IgD-negative memory B cell (primary cell): ENCODE measurements around the gene RNF150. TPM values are rescaled to one million over a fixed set of nuclear protein-coding genes. Genes with fewer than 3 reads are reported as not detected.
A peak's percentile ranks its signal among the peaks of the same experiment; 100 is the strongest.

Source experiments
- H3K27ac Mint-ChIP-seq, 3 donors: one replicate each; pipeline ENCODE4 v1.8.0; 2020 to 2022; ENCODE audit warnings: mild to moderate bottlenecking in 3 of 3, mixed read lengths in 3 of 3, moderate library complexity in 1 of 3
- H3K27me3 Mint-ChIP-seq: one replicate; pipeline ENCODE4 v1.8.0; 2021; ENCODE audit warnings: mixed read lengths
- H3K36me3 Mint-ChIP-seq: one replicate; pipeline ENCODE4 v1.8.0; 2020; ENCODE audit warnings: mild to moderate bottlenecking, mixed read lengths
- H3K4me1 Mint-ChIP-seq, 3 donors: one replicate each; pipeline ENCODE4 v1.8.0; 2020 to 2022; ENCODE audit warnings: mixed read lengths in 3 of 3, mild to moderate bottlenecking in 1 of 3
- H3K4me3 Mint-ChIP-seq, 4 donors: one replicate each; pipeline ENCODE4 v1.8.0; 2020 to 2022; ENCODE audit warnings: mild to moderate bottlenecking in 4 of 4, mixed read lengths in 4 of 4, moderate library complexity in 3 of 4
- H3K9me3 Mint-ChIP-seq, 3 donors: one replicate each; pipeline ENCODE4 v1.8.0; 2020 to 2021; ENCODE audit warnings: mixed read lengths in 3 of 3, mild to moderate bottlenecking in 1 of 3
- polyA plus RNA-seq: library from polyadenylated mRNA; unstranded; fragments of 300-500 nt; fragmentation: Illumina TruSeq; gene quantifications from one replicate; pipeline ENCODE4 v1.2.3, GENCODE V29; 2021

Gene RNF150
- polyA plus RNA-seq, 1 donor from 2014 or later = not detected

- peaks cover 3% of the 10 kb centered on the region for H3K27me3 Mint-ChIP-seq
- H3K4me1 Mint-ChIP-seq = no peaks in the 10 kb centered on the region
- H3K4me3 Mint-ChIP-seq = no peak overlapping the region
- no peaks in the 10 kb centered on the region for H3K36me3 Mint-ChIP-seq
- peaks cover 0 to 1% (median 0%) of the 10 kb centered on the region in 3 donors for H3K9me3 Mint-ChIP-seq
- no peak overlapping the region for H3K27ac Mint-ChIP-seq
Observed at GRCh38 chr4:141142423-141142822, 9.2 kb upstream of the RNF150 start.

- no peaks in the 10 kb centered on the region for H3K9me3 Mint-ChIP-seq
- no peaks in the 10 kb centered on the region for H3K4me1 Mint-ChIP-seq
- H3K27me3 Mint-ChIP-seq = peaks cover 12% of the 10 kb centered on the region
- no peaks in the 10 kb centered on the region for H3K36me3 Mint-ChIP-seq
- no peak overlapping the region for H3K4me3 Mint-ChIP-seq
- no peak overlapping the region for H3K27ac Mint-ChIP-seq
Observed at GRCh38 chr4:141140391-141141200, 7.3 kb upstream of the RNF150 start.

- Mint-ChIP-seq H3K36me3 (no peaks in the 10 kb centered on the region), H3K9me3 (no peaks in the 10 kb centered on the region), H3K27me3 (peaks cover 48% of the 10 kb centered on the region), H3K27ac (no peak overlapping the region), H3K4me3 (peak overlapping the region; percentile 24 to 94 (median 56)), H3K4me1 (peaks cover 6 to 11% (median 8%) of the 10 kb centered on the region in 3 donors)
Observed at GRCh38 chr4:141133999-141134995, 1.0 kb upstream of the RNF150 start.

GRCh38 chr4:141132709-141133145 lies 542 bp downstream of the RNF150 start:
- peaks cover 48% of the 10 kb centered on the region for H3K27me3 Mint-ChIP-seq
- peaks cover 6 to 11% (median 8%) of the 10 kb centered on the region in 3 donors for H3K4me1 Mint-ChIP-seq
- no peak overlapping the region for H3K27ac Mint-ChIP-seq
- H3K36me3 Mint-ChIP-seq = no peaks in the 10 kb centered on the region
- peak overlapping the region in 2 of 4 donors; percentile 49 to 61 for H3K4me3 Mint-ChIP-seq
- no peaks in the 10 kb centered on the region for H3K9me3 Mint-ChIP-seq

- H3K4me3 Mint-ChIP-seq = peak overlapping the region; percentile 50 to 61 (median 59)
- peaks cover 51% of the 10 kb centered on the region for H3K27me3 Mint-ChIP-seq
- no peaks in the 10 kb centered on the region for H3K9me3 Mint-ChIP-seq
- peaks cover 6 to 11% (median 8%) of the 10 kb centered on the region in 3 donors for H3K4me1 Mint-ChIP-seq
- no peak overlapping the region for H3K27ac Mint-ChIP-seq
- no peaks in the 10 kb centered on the region for H3K36me3 Mint-ChIP-seq
Observed at GRCh38 chr4:141132072-141132708, 1.1 kb downstream of the RNF150 start.

- no peak overlapping the region for H3K27ac Mint-ChIP-seq
- H3K9me3 Mint-ChIP-seq = no peaks in the 10 kb centered on the region
- no peaks in the 10 kb centered on the region for H3K36me3 Mint-ChIP-seq
- peaks cover 47% of the 10 kb centered on the region for H3K27me3 Mint-ChIP-seq
- H3K4me1 Mint-ChIP-seq = peaks cover 6 to 11% (median 8%) of the 10 kb centered on the region in 3 donors
- peak overlapping the region; percentile 34 to 60 (median 54) for H3K4me3 Mint-ChIP-seq
Observed at GRCh38 chr4:141131723-141132071, 1.6 kb downstream of the RNF150 start.

GRCh38 chr4:141130947-141131605 lies 2.2 kb downstream of the RNF150 start:
- Mint-ChIP-seq H3K9me3 (no peaks in the 10 kb centered on the region), H3K27ac (no peak overlapping the region), H3K4me3 (peak overlapping the region in 2 of 4 donors; percentile 50 to 58), H3K4me1 (peaks cover 6 to 11% (median 8%) of the 10 kb centered on the region in 3 donors), H3K27me3 (peaks cover 46% of the 10 kb centered on the region), H3K36me3 (no peaks in the 10 kb centered on the region)

GRCh38 chr4:141127884-141128283 lies 5.4 kb downstream of the RNF150 start:
- Mint-ChIP-seq H3K36me3 (no peaks in the 10 kb centered on the region), H3K27me3 (peaks cover 24% of the 10 kb centered on the region), H3K4me3 (no peak overlapping the region), H3K4me1 (peaks cover 0 to 2% (median 0%) of the 10 kb centered on the region in 3 donors), H3K9me3 (no peaks in the 10 kb centered on the region), H3K27ac (no peak overlapping the region)

- Mint-ChIP-seq H3K27ac (no peak overlapping the region), H3K9me3 (no peaks in the 10 kb centered on the region), H3K4me3 (no peak overlapping the region), H3K4me1 (no peaks in the 10 kb centered on the region), H3K36me3 (no peaks in the 10 kb centered on the region), H3K27me3 (peaks cover 18% of the 10 kb centered on the region)
Observed at GRCh38 chr4:141126769-141127168, 6.5 kb downstream of the RNF150 start.

GRCh38 chr4:141124224-141124623 lies 9.0 kb downstream of the RNF150 start:
- Mint-ChIP-seq H3K4me1 (no peaks in the 10 kb centered on the region), H3K27ac (no peak overlapping the region), H3K36me3 (no peaks in the 10 kb centered on the region), H3K9me3 (no peaks in the 10 kb centered on the region), H3K4me3 (no peak overlapping the region), H3K27me3 (peaks cover 9% of the 10 kb centered on the region)

GRCh38 chr4:141121768-141122454 lies 11.4 kb downstream of the RNF150 start:
- Mint-ChIP-seq H3K27ac (no peak overlapping the region), H3K36me3 (no peaks in the 10 kb centered on the region), H3K27me3 (peaks cover 3% of the 10 kb centered on the region), H3K4me3 (no peak overlapping the region), H3K9me3 (no peaks in the 10 kb centered on the region), H3K4me1 (no peaks in the 10 kb centered on the region)

GRCh38 chr4:141121101-141121500 lies 12.2 kb downstream of the RNF150 start:
- H3K27ac Mint-ChIP-seq = no peak overlapping the region
- H3K4me1 Mint-ChIP-seq = no peaks in the 10 kb centered on the region

GRCh38 chr4:141120036-141120593 lies 13.2 kb downstream of the RNF150 start:
- H3K4me1 Mint-ChIP-seq = no peaks in the 10 kb centered on the region
- H3K4me3 Mint-ChIP-seq = no peak overlapping the region
- H3K27me3 Mint-ChIP-seq = peaks cover 1% of the 10 kb centered on the region
- peaks cover 0 to 4% (median 0%) of the 10 kb centered on the region in 3 donors for H3K9me3 Mint-ChIP-seq
- H3K36me3 Mint-ChIP-seq = no peaks in the 10 kb centered on the region
- no peak overlapping the region for H3K27ac Mint-ChIP-seq

More at GRCh38 chr4:141121101-141121500, 12.2 kb downstream of the RNF150 start:
- Mint-ChIP-seq H3K36me3 (no peaks in the 10 kb centered on the region), H3K9me3 (peaks cover 0 to under 1% (median 0%) of the 10 kb centered on the region in 3 donors), H3K27me3 (peaks cover 1% of the 10 kb centered on the region), H3K4me3 (no peak overlapping the region)
